NCI-H82 (cell line): ENCODE measurements around the gene VWA3B.
"Not testable (repeated sequence)": the region's sequence is repeated elsewhere in the genome, so short reads cannot be mapped to it uniquely, and the experiment has no call there.

Experiments
- DNase-seq: peaks from one replicate; lab custom pipeline; 2025; lab: John Stamatoyannopoulos, UW

Gene VWA3B

GRCh38 chr2:98297817-98298682, 211.1 kb downstream of the VWA3B start:
- DNase-seq = no peak

- peak; percentile 10 for DNase-seq
Observed at GRCh38 chr2:98298683-98299164, 211.8 kb downstream of the VWA3B start.

GRCh38 chr2:98299211-98299905, 212.4 kb downstream of the VWA3B start:
- peak; percentile 83 for DNase-seq

GRCh38 chr2:98300141-98300874, 213.3 kb downstream of the VWA3B start:
- DNase-seq = no peak

GRCh38 chr2:98301469-98301868, 214.5 kb downstream of the VWA3B start:
- DNase-seq = no peak

- not testable (repeated sequence) for DNase-seq
Observed at GRCh38 chr2:98307131-98307696, 220.2 kb downstream of the VWA3B start.

- no peak for DNase-seq
Observed at GRCh38 chr2:98308068-98308467, 221.1 kb downstream of the VWA3B start.

GRCh38 chr2:98308532-98308931, 221.6 kb downstream of the VWA3B start:
- no peak for DNase-seq

GRCh38 chr2:98309580-98309979, 222.6 kb downstream of the VWA3B start:
- peak; percentile 20 for DNase-seq

- DNase-seq = no peak
Observed at GRCh38 chr2:98310010-98310409, 223.0 kb downstream of the VWA3B start.

- no peak for DNase-seq
Observed at GRCh38 chr2:98311090-98311489, 224.1 kb downstream of the VWA3B start.

GRCh38 chr2:98311771-98312545, 225.0 kb downstream of the VWA3B start:
- DNase-seq = no peak

GRCh38 chr2:98313492-98314250, 226.7 kb downstream of the VWA3B start:
- no peak for DNase-seq

GRCh38 chr2:98314251-98314650, 227.3 kb downstream of the VWA3B start:
- no peak for DNase-seq

GRCh38 chr2:98315957-98316356, 229.0 kb downstream of the VWA3B start:
- no peak for DNase-seq

GRCh38 chr2:98317214-98317613, 230.2 kb downstream of the VWA3B start:
- DNase-seq = no peak

GRCh38 chr2:98320171-98320570, 233.2 kb downstream of the VWA3B start:
- DNase-seq = not testable (repeated sequence)

GRCh38 chr2:98324181-98324580, 237.2 kb downstream of the VWA3B start:
- no peak for DNase-seq

GRCh38 chr2:98327776-98328175, 240.8 kb downstream of the VWA3B start:
- no peak for DNase-seq

GRCh38 chr2:98329549-98329948, 242.6 kb downstream of the VWA3B start:
- DNase-seq = no peak

GRCh38 chr2:98332989-98333388, 246.0 kb downstream of the VWA3B start:
- DNase-seq = no peak
